ENCODE measurements around the gene NEMF.
A peak's percentile ranks its signal among the peaks of the same experiment; 100 is the strongest.

Gene NEMF

DNA sequence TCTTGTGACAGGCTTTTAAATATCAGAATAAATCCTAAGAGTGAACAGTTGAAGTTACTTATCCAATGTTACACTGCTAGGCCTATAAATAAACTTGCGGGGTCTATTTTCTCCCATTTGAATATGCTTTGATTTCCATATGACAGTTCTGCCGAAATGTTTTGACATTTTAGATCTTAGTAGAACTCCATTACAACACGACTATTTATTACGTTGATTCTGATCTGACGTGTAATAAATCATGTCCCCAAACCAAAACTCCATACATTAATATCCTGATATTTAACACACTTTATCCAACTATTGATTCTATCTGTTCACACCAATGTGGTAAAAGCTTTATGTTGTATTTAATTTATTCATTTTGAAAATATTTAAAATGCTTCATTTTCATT is 16.1 kb upstream of the NEMF start:
- peaks cover 6% of the 10 kb centered on the region for H3K4me1 Mint-ChIP-seq
- no peaks in the 10 kb centered on the region for H3K9me3 Mint-ChIP-seq
- peak overlapping the region; percentile 75 to 99 (median 99) for H3K27ac Mint-ChIP-seq
- TF ChIP-seq, protein P1, sequence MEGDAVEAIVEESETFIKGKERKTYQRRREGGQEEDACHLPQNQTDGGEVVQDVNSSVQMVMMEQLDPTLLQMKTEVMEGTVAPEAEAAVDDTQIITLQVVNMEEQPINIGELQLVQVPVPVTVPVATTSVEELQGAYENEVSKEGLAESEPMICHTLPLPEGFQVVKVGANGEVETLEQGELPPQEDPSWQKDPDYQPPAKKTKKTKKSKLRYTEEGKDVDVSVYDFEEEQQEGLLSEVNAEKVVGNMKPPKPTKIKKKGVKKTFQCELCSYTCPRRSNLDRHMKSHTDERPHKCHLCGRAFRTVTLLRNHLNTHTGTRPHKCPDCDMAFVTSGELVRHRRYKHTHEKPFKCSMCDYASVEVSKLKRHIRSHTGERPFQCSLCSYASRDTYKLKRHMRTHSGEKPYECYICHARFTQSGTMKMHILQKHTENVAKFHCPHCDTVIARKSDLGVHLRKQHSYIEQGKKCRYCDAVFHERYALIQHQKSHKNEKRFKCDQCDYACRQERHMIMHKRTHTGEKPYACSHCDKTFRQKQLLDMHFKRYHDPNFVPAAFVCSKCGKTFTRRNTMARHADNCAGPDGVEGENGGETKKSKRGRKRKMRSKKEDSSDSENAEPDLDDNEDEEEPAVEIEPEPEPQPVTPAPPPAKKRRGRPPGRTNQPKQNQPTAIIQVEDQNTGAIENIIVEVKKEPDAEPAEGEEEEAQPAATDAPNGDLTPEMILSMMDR (IDR thresholded peaks at IDR 0.05; ENCODE audit: unreplicated experiment in 3 of 3) = no peak
- peak overlapping the region; percentile 93 to 97 (median 96) for H3K4me3 Mint-ChIP-seq
- H3K36me3 Mint-ChIP-seq (ENCODE audit: low read depth) = no peaks in the 10 kb centered on the region
- H3K27me3 Mint-ChIP-seq (ENCODE audit: low read depth) = peaks cover 7% of the 10 kb centered on the region

DNA sequence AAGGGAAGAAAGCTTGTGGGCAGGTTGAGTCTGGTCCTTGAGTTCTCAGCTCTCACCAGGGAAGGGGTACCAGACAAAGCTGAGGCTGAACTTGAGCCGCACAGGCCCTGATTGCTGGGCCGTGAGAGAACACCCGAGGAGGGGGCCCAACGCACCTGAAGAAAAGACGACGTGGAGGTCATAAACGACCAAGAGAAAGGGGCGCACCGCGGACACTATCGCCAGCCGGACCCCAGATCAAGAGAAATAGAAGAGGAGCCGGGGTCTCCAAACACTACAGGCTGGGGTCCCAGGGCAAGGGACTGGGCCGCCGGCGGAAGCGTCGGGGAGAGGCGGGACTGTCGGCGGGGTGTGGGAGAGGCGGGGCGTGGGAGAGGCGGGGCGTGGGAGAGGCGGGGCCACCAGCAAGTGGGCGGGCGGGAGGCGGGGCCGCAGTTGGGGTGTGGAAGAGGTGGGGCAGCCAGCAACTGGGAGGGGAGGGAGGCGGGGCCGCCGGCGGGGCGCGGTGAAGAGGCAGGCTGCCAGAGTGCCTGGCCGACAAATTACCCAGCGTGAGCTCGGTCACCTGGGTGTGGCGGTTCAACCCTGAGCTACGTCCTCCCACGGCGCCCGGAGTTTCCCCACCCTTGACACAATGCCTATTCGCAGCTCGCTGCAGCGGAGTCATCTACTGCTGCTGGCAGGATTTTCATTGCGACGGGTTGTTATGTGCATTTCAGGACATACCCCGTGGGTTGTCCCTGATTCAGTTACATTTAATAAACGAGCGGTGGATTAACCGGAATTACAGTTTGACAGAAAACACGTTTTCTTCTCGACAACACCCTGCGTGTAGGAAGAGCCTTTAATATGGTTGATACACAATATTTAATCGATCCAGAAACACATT is 15.5 kb upstream of the NEMF start:
- H3K36me3 Mint-ChIP-seq (ENCODE audit: low read depth) = no peaks in the 10 kb centered on the region
- no peaks in the 10 kb centered on the region for H3K9me3 Mint-ChIP-seq
- peak overlapping the region; percentile 75 to 99 (median 99) for H3K27ac Mint-ChIP-seq
- peak overlapping the region; percentile 93 to 97 (median 96) for H3K4me3 Mint-ChIP-seq
- peaks cover 6% of the 10 kb centered on the region for H3K4me1 Mint-ChIP-seq
- peaks cover 8% of the 10 kb centered on the region for H3K27me3 Mint-ChIP-seq (ENCODE audit: low read depth)
- TF ChIP-seq, protein P1 (IDR thresholded peaks at IDR 0.05; ENCODE audit: unreplicated experiment in 3 of 3) = no peak

DNA sequence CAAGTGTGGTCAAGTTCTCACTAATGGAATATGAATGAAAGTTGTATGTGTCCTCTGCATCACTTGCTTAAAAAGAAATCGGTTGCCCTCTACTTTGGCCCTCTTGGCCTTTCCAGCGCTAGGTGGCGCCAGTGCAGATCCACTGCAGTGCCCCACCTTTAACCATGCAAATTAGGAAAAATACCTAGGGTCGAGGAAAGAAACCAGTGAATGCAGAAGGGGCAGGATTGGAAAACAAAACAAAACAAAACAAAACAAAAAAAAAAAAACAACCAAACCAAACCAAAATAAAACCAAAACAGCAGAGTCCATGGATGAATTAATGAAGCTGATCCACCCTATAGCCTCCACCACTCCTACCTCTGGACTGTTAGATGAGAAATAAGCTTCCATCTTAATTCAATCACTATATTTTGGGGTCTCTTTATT is 12.9 kb upstream of the NEMF start:
- TF ChIP-seq, protein P1 (IDR thresholded peaks at IDR 0.05; ENCODE audit: unreplicated experiment in 3 of 3) = peak; percentile 70 to 84 (median 78)
- Mint-ChIP-seq H3K36me3 (ENCODE audit: low read depth) (no peaks in the 10 kb centered on the region), H3K4me3 (no peak overlapping the region)

DNA sequence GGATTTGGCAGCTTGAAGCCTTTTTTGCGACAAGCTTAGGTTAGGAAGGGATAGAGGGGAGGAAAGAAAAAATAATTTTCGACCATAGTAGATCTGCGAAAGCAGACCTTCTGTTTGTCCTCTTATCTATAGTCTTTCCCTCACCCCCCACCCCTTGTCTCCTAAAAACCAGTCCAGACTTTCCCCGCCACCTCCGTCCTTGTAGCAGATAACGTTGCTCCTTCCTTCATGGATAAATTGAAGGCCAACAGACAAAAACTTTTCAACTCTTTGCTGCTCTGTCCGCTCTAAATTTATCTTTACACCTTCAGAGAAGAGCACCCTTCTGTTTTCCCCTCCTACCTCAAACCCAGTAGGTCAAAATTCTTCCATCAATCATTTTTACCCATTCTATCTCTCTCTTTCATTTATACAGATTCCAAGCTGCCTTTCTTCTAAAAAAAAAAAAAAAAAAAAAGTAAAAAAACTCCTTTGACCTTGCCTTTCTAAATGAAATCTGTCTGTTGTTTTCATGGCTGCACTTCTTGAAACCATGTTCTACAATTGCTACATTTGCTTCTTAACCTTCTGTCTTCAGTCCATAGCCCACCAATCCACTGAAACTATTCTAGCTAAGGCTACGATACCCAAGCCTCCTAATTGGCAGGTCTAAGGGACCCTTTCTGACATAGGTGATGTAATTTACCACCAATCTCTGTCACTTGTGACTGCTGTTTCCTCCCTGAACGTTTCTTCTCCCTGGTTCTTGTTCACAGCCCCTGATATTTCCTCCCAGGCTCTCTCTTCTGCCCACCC is 11.1 kb upstream of the NEMF start:
- Mint-ChIP-seq H3K4me3 (no peak overlapping the region), H3K9me3 (no peaks in the 10 kb centered on the region), H3K4me1 (peaks cover 10% of the 10 kb centered on the region), H3K27me3 (ENCODE audit: low read depth) (peaks cover 7% of the 10 kb centered on the region), H3K27ac (no peak overlapping the region), H3K36me3 (ENCODE audit: low read depth) (no peaks in the 10 kb centered on the region)
- TF ChIP-seq, protein P1 (IDR thresholded peaks at IDR 0.05; ENCODE audit: unreplicated experiment in 3 of 3) = no peak

More for the DNA sequence above, 12.9 kb upstream of the NEMF start:
- H3K4me1 Mint-ChIP-seq = peaks cover 8% of the 10 kb centered on the region
- H3K27me3 Mint-ChIP-seq (ENCODE audit: low read depth) = peaks cover 7% of the 10 kb centered on the region
- no peaks in the 10 kb centered on the region for H3K9me3 Mint-ChIP-seq
- no peak overlapping the region for H3K27ac Mint-ChIP-seq

DNA sequence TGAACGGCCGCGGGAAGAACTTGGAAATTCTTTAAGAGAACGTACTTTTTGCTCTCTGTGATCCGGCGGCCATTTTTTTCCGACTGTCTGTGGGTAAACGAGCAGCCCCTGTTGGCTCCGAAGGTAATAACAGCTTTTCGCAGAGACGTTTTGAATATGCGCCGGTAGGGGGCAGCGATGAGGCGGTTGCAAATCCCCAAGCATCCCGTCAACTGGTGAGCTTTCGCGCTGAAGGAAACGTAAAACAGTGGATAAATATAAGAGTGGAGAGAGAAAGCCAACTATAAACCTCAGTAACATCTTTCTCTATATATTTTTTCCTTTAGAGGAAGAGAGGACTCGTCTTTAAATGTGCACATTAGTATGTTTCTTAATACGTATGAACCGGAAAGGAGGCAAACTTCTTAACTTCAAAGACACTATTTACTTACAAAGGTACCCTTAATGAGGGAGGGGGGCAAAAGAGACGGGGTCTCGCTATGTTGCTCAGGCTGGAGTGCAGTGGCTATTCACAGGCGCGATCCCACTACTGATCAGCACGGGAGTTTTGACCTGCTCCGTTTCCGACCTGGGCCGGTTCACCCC is 9.6 kb upstream of the NEMF start:
- Mint-ChIP-seq H3K36me3 (ENCODE audit: low read depth) (no peaks in the 10 kb centered on the region), H3K9me3 (no peaks in the 10 kb centered on the region), H3K27me3 (ENCODE audit: low read depth) (peaks cover 7% of the 10 kb centered on the region), H3K27ac (no peak overlapping the region), H3K4me3 (no peak overlapping the region), H3K4me1 (peaks cover 10% of the 10 kb centered on the region)
- TF ChIP-seq, protein P1 (IDR thresholded peaks at IDR 0.05; ENCODE audit: unreplicated experiment in 3 of 3) = peak; percentile 100
